CD14-positive monocyte (primary cell): ENCODE data around the gene C20orf141. TPM values are rescaled to one million over a fixed set of nuclear protein-coding genes. Genes with fewer than 3 reads are reported as not detected.

ENCODE experiments used
- DNase-seq, 3 donors: peaks; one replicate each; pipeline ENCODE4 v3.0.0-alpha.2; 2011 to 2022
- H2AFZ ChIP-seq: 2 replicates; pipeline ENCODE4 v1.6.0; 2012; ENCODE audit warnings: mild to moderate bottlenecking, low read depth, low read length, inconsistent platforms; ENCODE audit not compliant: insufficient read depth, poor library complexity, severe bottlenecking
- H3K27ac ChIP-seq, 2 donors: 1 replicate in 1 of 2; 2 replicates in 1 of 2; pipeline ENCODE4 v1.5.1; 2012 to 2013; ENCODE audit warnings: low read length in 2 of 2, control low read depth in 1 of 2, inconsistent platforms in 1 of 2, low read depth in 1 of 2, mild to moderate bottlenecking in 1 of 2
- H3K27me3 ChIP-seq, 2 donors: one replicate each; pipeline versions ENCODE4 v1.6.0 to v1.6.1; 2011 to 2013; ENCODE audit warnings: low read length in 2 of 2; ENCODE audit not compliant: control insufficient read depth in 2 of 2, insufficient read depth in 2 of 2
- H3K36me3 ChIP-seq, 2 donors: replicated peaks in 1 of 2; 1 replicate in 1 of 2; 2 replicates in 1 of 2; pipeline versions ENCODE4 v1.5.1 to v1.6.1; 2012 to 2013; ENCODE audit warnings: low read length in 2 of 2, control low read depth in 1 of 2, inconsistent platforms in 1 of 2, mild to moderate bottlenecking in 1 of 2; ENCODE audit not compliant: insufficient read depth in 2 of 2, control insufficient read depth in 1 of 2
- H3K4me1 ChIP-seq, 2 donors: 1 replicate in 1 of 2; 2 replicates in 1 of 2; pipeline versions ENCODE4 v1.5.1 to v1.6.1; 2012 to 2013; ENCODE audit warnings: low read length in 2 of 2, control low read depth in 1 of 2, inconsistent platforms in 1 of 2, mild to moderate bottlenecking in 1 of 2, moderate library complexity in 1 of 2; ENCODE audit not compliant: insufficient read depth in 2 of 2, control insufficient read depth in 1 of 2
- H3K4me2 ChIP-seq: replicated peaks from 2 replicates; pipeline ENCODE3; 2012; ENCODE audit warnings: low read length, moderate library complexity, mild to moderate bottlenecking; ENCODE audit not compliant: poor library complexity, severe bottlenecking; ENCODE audit errors: extremely low read depth
- H3K4me3 ChIP-seq, 3 experiments: fragments of 200-600 bp in 1 of 3; sonication (generic) in 1 of 3; replicated peaks in 1 of 3; 1 replicate in 2 of 3; 2 replicates in 1 of 3; pipeline ENCODE4 v1.5.1; 2011 to 2013; ENCODE audit warnings: low read length in 3 of 3, mild to moderate bottlenecking in 3 of 3, control low read depth in 2 of 3, low read depth in 2 of 3, inconsistent platforms in 1 of 3, moderate library complexity in 1 of 3
- H3K79me2 ChIP-seq: 2 replicates; pipeline ENCODE4 v1.6.0; 2012; ENCODE audit warnings: mild to moderate bottlenecking, control low read depth, inconsistent platforms, low read length, moderate library complexity; ENCODE audit not compliant: insufficient read depth
- H3K9ac ChIP-seq: 2 replicates; pipeline ENCODE4 v1.6.0; 2017; ENCODE audit warnings: low read length, mild to moderate bottlenecking; ENCODE audit not compliant: insufficient read depth, poor library complexity, severe bottlenecking
- H3K9me3 ChIP-seq, 2 donors: replicated peaks in 1 of 2; 1 replicate in 1 of 2; 2 replicates in 1 of 2; pipeline versions ENCODE4 v1.5.1 to v1.6.1; 2012 to 2013; ENCODE audit warnings: low read length in 2 of 2, control low read depth in 1 of 2; ENCODE audit not compliant: control insufficient read depth in 1 of 2, insufficient read depth in 1 of 2
- H4K20me1 ChIP-seq: 2 replicates; pipeline ENCODE4 v1.6.0; 2012; ENCODE audit warnings: mild to moderate bottlenecking, low read length, control low read depth, moderate library complexity; ENCODE audit not compliant: insufficient read depth
- H3K27ac Mint-ChIP-seq, 7 donors: one replicate each; pipeline ENCODE4 v1.8.0; 2020; ENCODE audit warnings: mild to moderate bottlenecking in 7 of 7, mixed read lengths in 7 of 7, moderate library complexity in 6 of 7, inconsistent platforms in 2 of 7
- H3K27me3 Mint-ChIP-seq, 3 donors: one replicate each; pipeline ENCODE4 v1.8.0; 2021 to 2022; ENCODE audit warnings: low read depth in 3 of 3, mild to moderate bottlenecking in 3 of 3, mixed read lengths in 3 of 3, moderate library complexity in 3 of 3, inconsistent platforms in 1 of 3
- H3K36me3 Mint-ChIP-seq, 2 donors: one replicate each; pipeline ENCODE4 v1.8.0; 2020; ENCODE audit warnings: mixed read lengths in 2 of 2, inconsistent platforms in 1 of 2, mild to moderate bottlenecking in 1 of 2
- H3K4me1 Mint-ChIP-seq: one replicate; pipeline ENCODE4 v1.8.0; 2020; ENCODE audit warnings: mild to moderate bottlenecking, mixed read lengths
- H3K4me3 Mint-ChIP-seq, 2 donors: one replicate each; pipeline ENCODE4 v1.8.0; 2020; ENCODE audit warnings: mild to moderate bottlenecking in 2 of 2, mixed read lengths in 2 of 2, moderate library complexity in 1 of 2
- H3K9me3 Mint-ChIP-seq, 7 donors: one replicate each; pipeline ENCODE4 v1.8.0; 2020 to 2022; ENCODE audit warnings: mixed read lengths in 7 of 7, mild to moderate bottlenecking in 6 of 7, moderate library complexity in 6 of 7, inconsistent platforms in 2 of 7
- WGBS: methylation state at CpG from one replicate; pipeline ENCODE4 v1.1.5; 2013; ENCODE audit warnings: missing lambda C conversion rate; ENCODE audit not compliant: insufficient coverage; 5-methylcytosine and 5-hydroxymethylcytosine counted together
- intact Hi-C, 2 donors: fragments of 100-400 bp; cut with micrococcal nuclease; formaldehyde crosslinking; loops; one replicate each; pipeline versions ENCODE4 v1.15.0 to v1.15.1; 2023
- polyA plus RNA-seq, 3 donors: library from polyadenylated mRNA; depleted of rRNA in 1 of 3; unstranded in 2 of 3; stranded (reverse) in 1 of 3; fragments of 300-500 nt in 2 of 3; fragments of >200 nt in 1 of 3; fragmentation: Illumina TruSeq in 2 of 3; gene quantifications; 1 replicate in 2 of 3; 2 replicates in 1 of 3; pipeline ENCODE4 v1.2.3, GENCODE V29; 2012 to 2021
- TF ChIP-seq, protein P1 (sequence below): fragments of 200-600 bp; IDR thresholded peaks from one replicate; pipeline ENCODE4 v1.8.0; 2022; ENCODE audit warnings: antibody characterized with exemption, mild to moderate bottlenecking

C20orf141 gene
- polyA plus RNA-seq, 3 donors, result not detected

DNA sequence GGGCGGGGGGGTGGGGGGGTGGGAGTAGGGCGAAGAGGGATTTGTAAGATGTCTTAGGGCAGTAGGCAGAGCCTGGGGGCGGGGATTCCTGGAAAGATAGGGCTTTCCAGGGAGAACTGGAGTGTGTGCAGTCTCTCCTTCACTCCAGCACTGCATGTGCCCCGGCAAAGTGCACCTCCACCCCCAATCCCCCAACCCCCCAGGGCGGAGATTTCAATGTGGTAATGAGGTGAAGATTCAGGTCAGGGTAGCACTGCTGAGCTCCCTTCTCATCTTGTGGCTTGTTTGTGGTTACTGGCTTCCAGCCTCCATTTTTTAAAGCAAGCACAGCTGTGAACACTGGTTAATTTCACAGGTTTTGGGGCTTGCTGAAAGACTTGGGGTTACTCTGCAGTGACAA, 7.3 kb downstream of the C20orf141 start:
- no peak overlapping the region for H3K27ac ChIP-seq
- intact Hi-C loops, result no loop called here
- no peaks in the 10 kb centered on the region for H3K79me2 ChIP-seq
- no peaks in the 10 kb centered on the region for H3K36me3 ChIP-seq
- H4K20me1 ChIP-seq, result no peaks in the 10 kb centered on the region
- no peak overlapping the region for H2AFZ ChIP-seq
- no peak overlapping the region for H3K4me2 ChIP-seq
- peaks cover 0 to 4% (median 2%) of the 10 kb centered on the region in 7 donors for H3K9me3 Mint-ChIP-seq
- H3K4me3 Mint-ChIP-seq, result peak overlapping the region in 1 of 2 donors; percentile 15
- no peak overlapping the region for H3K4me3 ChIP-seq
- TF ChIP-seq, protein P1, sequence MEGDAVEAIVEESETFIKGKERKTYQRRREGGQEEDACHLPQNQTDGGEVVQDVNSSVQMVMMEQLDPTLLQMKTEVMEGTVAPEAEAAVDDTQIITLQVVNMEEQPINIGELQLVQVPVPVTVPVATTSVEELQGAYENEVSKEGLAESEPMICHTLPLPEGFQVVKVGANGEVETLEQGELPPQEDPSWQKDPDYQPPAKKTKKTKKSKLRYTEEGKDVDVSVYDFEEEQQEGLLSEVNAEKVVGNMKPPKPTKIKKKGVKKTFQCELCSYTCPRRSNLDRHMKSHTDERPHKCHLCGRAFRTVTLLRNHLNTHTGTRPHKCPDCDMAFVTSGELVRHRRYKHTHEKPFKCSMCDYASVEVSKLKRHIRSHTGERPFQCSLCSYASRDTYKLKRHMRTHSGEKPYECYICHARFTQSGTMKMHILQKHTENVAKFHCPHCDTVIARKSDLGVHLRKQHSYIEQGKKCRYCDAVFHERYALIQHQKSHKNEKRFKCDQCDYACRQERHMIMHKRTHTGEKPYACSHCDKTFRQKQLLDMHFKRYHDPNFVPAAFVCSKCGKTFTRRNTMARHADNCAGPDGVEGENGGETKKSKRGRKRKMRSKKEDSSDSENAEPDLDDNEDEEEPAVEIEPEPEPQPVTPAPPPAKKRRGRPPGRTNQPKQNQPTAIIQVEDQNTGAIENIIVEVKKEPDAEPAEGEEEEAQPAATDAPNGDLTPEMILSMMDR, result no peak
- no peak overlapping the region for H3K27ac Mint-ChIP-seq
- no CpG with 5 or more reads among the region's 5 CpGs for WGBS
- no peak for DNase-seq
- peaks cover 29 to 49% (median 38%) of the 10 kb centered on the region in 3 donors for H3K27me3 Mint-ChIP-seq
- H3K4me1 ChIP-seq, result no peaks in the 10 kb centered on the region
- H3K27me3 ChIP-seq, result peaks cover 23 to 47% of the 10 kb centered on the region in 2 donors
- H3K9ac ChIP-seq, result no peak overlapping the region
- H3K4me1 Mint-ChIP-seq, result peaks cover 4% of the 10 kb centered on the region
- H3K36me3 Mint-ChIP-seq, result no peaks in the 10 kb centered on the region
- no peaks in the 10 kb centered on the region for H3K9me3 ChIP-seq

DNA sequence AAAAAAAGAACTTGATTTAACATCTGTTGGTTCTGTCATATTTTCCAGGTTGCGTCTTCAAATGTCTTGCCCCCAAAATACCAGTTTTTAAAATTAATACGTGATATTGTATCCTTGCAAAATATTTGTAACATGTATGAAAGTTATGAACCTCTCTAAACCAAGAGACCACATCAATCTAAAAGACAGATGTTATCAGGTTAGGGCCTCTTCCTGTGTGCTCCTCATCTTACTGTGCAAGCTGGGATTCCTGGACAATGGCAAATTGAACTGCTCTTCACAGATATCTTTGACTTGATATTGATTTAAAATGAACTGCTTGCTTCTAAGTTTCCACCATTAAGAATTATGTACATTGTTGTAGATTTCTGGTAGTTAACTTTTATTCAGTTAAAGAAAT, 11.0 kb downstream of the C20orf141 start:
- no peak overlapping the region for H3K27ac ChIP-seq
- H3K27me3 ChIP-seq, result peaks cover 21 to 36% of the 10 kb centered on the region in 2 donors
- H3K9me3 ChIP-seq, result no peaks in the 10 kb centered on the region
- Mint-ChIP-seq H3K27me3 (peaks cover 19 to 46% (median 26%) of the 10 kb centered on the region in 3 donors), H3K36me3 (no peaks in the 10 kb centered on the region), H3K27ac (no peak overlapping the region), H3K4me1 (peaks cover 4% of the 10 kb centered on the region), H3K9me3 (peaks cover 0 to 3% (median 1%) of the 10 kb centered on the region in 7 donors), H3K4me3 (no peak overlapping the region)
- no CpG with 5 or more reads among the region's 2 CpGs for WGBS
- TF ChIP-seq, protein P1, result no peak
- H3K79me2 ChIP-seq, result no peaks in the 10 kb centered on the region
- DNase-seq, result no peak
- no peaks in the 10 kb centered on the region for H4K20me1 ChIP-seq
- H3K9ac ChIP-seq, result no peak overlapping the region
- intact Hi-C loops, result no loop called here
- no peak overlapping the region for H3K4me2 ChIP-seq
- H3K4me3 ChIP-seq, result no peak overlapping the region
- no peaks in the 10 kb centered on the region for H3K4me1 ChIP-seq
- no peak overlapping the region for H2AFZ ChIP-seq
- H3K36me3 ChIP-seq, result no peaks in the 10 kb centered on the region
